HTERT RPE-1 (cell line): ENCODE results near the gene GRAP.
"Not testable (repeated sequence)": the region's sequence is repeated elsewhere in the genome, so short reads cannot be mapped to it uniquely, and the experiment has no call there.

ENCODE experiments used
- in situ Hi-C: fragments of 300-500 bp; cut with MboI; formaldehyde crosslinking; loops from 4 replicates; pipeline ENCODE4 v1.14.3; 2020; ENCODE audit warnings: low sequenced_read_pairs

The GRAP gene

DNA sequence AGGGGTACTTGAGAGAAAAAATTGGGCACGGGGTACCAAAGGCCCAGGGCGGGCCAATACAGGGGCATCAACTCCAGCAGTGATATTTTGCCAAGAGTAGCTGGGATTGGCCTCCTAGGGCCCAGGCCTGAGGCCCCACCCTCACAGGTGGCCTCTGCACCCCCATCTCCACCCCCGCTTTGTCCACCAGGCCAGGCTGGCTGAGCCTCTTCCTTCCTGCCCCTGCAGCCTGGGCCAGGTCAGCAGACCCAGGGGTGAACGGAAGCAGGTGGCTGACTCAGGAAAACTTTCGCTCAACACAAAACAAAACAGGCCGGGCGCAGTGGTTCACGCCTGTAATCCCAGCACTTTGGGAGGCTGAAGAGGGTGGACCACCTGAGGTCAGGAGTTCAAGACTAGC, 3.7 kb downstream of the GRAP start:
- in situ Hi-C loops = not testable (repeated sequence)

DNA sequence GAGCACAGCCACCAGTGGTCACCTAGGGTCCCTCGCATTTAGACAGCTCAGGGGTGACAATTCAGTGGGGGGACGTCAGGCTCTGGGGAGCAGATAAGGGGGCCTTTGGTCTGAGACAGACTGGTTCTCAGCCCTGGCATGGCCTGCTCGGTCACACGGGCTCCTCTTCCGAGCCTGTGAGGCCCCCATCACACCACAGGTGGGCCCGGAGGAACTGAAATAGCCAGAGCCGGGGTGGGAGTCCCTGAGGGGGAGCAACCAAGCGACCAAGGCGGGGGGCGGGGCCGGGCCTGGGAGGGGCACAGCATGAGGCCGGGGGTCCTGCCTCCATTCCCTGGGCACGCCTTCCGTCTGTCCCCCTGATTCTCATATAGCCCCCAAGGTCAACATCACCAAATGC, 4.4 kb downstream of the GRAP start:
- in situ Hi-C loops = not testable (repeated sequence)

DNA sequence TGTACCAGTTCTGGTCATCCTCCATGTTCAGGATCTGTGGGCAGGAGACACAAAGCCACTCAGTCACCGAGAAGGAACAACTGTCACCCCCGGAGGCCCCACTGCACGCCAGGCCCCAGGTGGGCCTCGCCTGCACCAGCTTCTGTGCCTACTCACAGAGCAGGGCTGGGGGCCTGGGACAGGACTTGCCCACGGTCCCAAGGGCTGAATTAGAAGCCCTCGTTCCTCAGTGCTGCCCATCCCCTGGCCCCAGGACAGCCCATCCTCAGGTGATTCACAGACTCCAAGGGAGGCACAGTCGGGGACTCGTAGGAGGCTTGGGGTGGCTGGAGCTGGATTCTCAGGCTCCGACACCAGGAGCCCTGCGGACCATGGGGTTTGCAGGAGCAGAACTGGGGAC, 4.9 kb downstream of the GRAP start:
- in situ Hi-C loops = not testable (repeated sequence)

DNA sequence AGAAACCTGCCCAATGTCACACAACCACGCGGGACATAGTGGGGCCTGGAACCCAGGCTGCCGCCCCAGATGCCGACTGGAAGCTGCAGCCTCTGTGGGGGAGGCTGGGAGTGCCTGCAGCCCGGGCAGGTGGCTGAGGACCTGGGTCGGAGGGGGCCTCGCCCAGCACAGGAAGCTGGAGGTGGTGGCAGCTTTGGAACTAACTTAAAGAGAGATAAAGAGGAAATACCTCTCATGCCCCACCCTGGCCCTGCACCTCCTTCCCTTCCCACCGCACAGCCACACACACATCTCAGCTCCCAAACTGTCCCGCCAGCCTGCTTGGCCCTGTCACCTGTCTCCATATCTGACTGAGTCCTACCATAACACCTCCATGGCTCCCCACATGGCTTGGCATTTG, 6.4 kb downstream of the GRAP start:
- in situ Hi-C loops = not testable (repeated sequence)

DNA sequence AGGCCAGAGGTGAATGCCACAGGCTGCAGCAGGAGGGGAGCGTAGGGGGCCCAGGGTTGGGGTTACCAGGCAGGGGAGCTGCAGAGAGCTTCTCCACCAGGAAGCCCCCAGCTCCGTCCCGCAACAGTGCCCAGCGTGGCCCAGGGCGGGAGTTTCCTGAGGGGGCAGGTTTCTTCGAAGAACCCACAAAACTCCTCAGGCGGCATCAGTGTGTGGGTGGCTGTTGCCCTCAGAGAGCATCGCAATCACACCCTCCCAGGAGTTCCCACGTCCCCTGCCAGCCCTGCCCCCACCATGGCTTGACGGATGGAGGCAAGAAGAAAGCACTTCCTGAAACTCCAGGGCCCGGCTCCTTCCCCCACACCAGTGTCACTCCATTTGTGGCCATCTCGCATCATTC, 8.0 kb downstream of the GRAP start:
- in situ Hi-C loops = not testable (repeated sequence)

DNA sequence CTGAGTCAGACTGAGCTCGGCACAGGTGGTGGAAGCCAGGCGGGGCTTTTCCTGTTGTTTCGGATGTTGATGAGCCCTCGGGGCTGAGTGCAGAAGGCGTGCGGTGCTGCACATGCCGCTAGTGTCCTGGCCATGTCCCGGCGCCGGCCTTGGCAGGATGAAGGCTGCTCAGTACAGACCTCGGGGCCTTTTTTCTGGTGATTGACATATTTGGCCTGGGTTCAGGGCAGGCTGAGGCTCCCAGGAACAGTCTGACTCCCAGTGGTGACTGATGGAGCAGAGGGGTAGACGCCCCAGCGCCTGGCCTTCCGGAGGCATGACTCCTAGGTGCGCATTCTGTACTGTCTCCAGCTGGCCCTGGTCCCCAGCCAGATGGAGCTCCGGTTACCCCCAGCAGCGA, 8.8 kb downstream of the GRAP start:
- in situ Hi-C loops = not testable (repeated sequence)

DNA sequence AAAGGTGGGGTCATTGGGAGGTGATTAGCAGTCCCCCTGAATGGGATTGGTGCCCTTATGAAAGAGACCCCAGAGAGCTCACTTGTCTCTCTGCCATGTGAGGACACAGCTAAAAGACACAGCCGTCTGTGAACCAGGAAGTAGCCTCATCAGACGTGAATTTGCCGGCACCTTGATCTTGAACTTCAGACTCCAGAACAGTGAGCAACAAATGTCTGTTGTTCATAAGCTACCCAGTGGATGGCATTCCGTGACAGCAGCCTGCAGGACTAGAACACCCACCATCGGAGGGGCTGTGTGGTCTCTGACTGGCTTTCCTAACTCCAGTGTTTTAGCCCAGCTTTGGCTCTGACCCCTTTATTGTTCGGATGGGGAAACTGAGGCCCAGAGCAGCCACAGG, 9.2 kb downstream of the GRAP start:
- in situ Hi-C loops = not testable (repeated sequence)

DNA sequence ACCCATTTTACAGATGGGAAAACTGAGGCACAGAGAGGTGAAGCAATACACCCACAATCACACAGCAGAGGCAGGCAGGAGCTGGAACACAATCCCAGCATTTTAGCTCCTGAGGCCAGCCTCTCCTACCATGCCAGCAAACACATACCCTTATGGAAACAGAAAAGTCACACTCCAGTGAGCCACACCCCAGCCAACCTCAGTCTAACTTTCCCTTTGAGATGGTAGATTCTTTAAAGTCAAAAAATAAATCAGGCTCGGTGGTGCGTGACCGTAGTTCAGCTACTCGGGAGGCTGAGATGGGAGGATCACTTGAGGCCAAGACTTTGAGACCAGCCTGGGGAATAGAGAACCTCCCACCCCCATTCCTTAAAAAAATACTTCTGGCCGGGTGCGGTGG, 10.6 kb downstream of the GRAP start:
- in situ Hi-C loops = not testable (repeated sequence)

DNA sequence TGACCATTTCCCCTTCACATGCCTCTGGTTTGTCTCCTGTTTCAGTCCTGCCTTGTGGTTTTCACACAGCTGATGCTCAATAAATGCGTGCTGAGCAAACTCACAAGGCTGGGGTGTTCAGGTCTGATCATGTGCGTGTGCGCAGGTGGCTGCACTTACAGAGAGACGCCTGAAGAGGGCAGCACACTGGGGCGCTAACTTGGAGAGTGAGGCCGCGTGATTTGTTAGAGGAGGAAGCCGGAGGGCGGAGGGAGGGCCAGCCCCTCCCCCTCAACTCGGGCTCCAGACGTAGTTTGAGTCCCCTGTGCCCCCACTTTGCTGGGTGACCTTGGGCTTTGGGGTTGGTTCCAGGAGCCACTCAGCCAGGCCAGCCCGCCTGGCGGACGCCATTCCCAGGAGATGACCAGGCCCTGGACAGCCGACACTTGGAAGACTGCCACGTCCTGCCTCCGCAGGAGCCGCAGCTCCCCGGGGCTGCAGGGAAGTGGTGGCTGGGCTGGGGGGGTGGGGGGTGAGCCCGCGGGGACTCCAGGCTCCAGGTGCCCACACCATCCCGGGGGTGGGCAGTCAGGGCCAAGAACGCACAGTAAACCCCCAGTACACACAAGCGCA, 14.3 kb downstream of the GRAP start:
- in situ Hi-C loops = not testable (repeated sequence)

DNA sequence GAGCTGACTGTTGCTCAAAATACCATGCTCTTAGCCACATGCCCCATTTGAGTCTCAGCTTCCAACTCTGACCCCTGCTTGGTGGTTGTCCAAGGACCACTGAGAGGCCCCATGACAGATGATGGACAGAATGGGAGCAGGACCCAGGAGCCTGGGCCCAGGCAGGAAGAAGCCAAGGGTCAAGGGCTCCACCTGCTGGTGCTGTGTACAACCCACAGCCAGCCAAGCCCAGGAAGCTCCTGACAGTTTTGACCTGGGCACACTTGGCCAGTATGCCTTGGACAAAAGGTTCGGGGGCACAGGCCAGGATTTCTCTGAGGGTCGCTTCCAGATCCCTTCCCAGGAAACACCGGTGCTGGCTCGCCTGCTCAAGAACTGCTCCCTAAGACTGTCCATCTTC, 15.0 kb downstream of the GRAP start:
- in situ Hi-C loops = not testable (repeated sequence)

DNA sequence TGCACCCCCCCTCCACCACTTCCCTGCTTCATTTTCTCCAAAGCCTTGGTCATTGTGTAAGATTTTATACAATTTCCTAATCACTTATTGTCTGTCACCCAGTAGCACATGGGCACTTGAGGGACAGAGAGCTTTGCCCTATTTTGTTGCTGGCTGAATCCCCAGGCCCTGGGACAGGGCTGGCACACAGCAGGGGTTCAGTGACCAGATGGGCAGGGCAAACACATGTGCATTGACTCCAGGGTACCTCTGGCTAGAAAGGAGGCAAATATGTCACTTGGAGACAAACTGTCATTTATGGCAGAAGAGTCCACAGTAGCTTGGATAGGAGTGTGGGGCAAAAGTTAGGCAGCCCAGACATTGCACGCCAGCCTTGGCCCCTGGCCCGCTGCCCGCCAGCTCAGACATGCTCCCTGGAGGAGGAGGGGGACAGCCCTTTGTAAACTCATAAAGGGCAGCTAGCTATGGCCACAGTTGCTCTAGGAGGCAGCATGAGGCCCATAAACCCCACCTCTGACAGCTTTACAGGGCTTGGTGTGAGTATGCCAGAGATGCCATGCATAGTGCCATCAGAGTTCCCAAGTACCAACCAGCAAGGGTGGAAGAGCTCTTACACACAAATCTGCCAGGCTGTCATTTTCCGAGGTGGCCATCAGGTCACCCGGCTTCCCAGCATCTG, 15.8 kb downstream of the GRAP start:
- in situ Hi-C loops = not testable (repeated sequence)

DNA sequence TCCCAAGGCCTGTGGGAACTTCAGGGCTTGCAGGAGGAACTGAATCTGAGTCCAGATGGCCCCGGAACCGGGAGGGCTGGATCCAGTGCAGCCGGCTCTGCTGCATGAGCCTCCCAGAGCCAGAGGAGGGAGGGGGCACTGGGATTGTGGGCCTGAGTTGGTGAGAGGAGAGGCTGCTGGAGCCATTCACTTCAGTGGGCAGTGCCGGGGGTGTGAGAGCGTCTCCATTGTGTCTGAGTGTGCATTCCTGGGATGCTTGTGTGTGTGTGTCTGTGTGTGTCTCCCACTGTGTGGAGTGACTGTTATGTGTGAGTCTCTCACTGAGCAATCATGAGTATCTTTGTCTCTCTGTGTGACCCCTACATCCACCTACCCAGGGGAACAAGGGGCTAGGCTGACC, 17.0 kb downstream of the GRAP start:
- in situ Hi-C loops = not testable (repeated sequence)

DNA sequence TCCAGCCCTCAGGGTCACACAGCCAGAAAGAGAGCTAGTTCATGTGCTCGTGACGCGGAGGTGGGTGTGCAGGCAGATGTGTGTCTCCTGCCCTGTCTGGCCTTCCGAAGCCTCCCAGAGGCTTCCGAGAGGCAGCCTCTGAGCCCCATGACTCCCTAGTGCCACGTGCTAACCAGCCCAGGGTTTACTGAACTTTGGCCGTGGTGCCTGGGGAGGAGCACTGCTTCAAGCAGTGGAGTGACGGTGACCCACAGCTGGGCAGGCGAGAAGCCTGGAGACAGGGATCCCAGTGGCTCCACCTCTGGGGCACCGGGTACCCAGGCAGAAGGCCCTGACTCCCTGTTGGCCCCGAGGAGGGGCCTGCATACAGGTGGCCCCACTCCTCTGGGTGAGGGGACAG, 18.1 kb downstream of the GRAP start:
- in situ Hi-C loops = not testable (repeated sequence)

DNA sequence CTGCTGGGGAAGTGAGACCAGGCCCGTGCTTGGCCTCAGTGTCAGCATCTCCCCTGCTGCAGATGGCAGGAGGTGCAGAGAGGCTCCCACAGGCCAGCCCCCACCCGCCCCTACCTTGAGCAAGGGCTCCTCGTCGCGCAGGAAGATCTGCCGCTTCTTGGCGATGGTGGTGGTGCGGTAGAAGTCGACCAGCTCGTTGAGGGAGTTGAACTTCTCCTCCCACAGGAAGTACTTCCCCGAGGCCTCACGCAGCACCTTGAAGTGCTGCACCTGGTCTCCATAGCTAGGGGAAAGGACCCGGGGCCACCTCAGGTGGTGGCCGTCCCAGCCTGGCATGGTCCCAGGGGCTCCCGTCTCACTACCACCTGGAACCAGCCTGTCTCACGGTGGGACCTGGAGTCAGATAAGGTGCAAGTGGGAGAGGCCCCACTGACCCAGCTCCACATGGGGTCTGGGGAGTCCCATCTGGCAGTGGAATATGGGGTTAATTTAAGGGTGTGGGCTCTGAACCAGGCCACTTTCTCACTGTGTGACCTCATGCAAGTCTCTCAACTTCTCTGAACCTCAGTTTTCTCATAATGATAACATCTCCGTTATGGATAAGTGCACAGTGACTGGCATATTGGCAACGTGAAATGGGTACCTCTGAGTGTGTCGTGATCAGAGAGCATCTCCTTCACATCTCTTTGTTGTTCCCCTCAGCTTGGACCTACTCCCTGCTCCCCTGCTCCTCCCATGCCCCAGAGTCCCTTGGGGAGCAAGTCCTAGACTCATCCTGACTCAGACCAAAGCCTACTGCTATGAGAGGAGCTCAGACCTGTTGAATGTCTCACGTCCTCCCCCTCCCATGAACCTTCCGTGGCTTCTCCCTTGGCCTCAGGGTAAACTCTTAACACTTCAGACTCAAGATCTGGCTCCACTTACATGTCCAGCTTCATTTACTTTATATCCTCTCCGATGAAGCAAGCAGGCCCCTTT, 22.4 kb downstream of the GRAP start:
- in situ Hi-C loops = no loop called here

DNA sequence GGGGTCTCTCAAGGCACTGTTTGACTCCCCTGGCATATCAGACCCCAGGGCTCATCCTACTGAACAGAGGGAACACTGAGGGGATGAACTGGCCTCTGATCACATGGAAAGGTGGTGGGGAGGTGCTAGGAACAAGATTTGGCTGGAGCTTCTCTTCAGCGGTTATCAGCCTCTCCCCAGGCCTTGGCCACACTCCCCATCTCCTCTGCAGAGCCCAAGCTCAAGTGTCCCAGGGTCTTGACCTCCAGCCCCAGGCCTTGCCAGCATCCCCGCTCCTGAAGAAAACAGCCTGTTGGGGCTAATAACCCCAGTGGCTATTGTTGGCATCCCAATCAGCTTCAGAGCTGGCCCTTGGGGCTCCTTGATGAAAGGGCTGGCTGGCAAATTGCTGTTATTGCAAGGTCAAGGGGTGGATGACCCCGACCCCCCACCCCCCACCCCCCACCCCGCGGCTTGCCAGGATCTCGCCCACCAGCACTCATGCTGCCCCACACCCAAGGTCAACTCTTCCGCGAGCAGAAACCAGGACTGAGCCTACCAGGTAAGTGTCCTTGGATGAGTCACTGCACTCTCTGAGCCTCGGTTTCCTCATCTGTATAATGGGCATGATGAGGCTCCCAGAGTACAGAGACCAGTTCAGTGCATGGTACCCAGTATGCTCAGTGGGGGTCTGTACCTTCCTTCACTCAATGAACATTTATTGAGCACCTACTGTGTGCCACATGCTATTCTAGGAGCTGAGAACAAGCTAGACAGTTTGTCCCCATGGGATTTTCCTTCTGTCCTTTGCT, 23.4 kb downstream of the GRAP start:
- in situ Hi-C loops = no loop called here

DNA sequence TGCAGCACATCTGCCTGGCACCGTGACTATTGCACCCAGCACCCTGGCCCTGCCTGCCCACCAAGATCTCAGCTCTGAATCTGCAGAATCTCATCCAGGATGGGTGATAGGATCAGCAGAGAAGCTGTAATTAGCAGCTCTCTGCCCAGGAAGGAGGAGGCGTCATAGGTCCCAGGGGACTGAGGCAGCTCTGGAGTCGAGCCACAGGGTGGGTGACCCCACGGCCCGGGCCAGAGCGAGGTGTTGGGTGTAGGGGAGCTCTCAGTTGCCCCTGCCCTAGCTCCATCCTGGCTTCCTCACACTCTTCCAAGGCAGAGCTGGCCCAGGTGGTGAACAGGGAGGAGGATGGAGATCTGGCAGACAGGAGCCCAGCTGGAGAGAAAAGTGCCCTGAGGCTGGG, 24.0 kb downstream of the GRAP start:
- in situ Hi-C loops = no loop called here

DNA sequence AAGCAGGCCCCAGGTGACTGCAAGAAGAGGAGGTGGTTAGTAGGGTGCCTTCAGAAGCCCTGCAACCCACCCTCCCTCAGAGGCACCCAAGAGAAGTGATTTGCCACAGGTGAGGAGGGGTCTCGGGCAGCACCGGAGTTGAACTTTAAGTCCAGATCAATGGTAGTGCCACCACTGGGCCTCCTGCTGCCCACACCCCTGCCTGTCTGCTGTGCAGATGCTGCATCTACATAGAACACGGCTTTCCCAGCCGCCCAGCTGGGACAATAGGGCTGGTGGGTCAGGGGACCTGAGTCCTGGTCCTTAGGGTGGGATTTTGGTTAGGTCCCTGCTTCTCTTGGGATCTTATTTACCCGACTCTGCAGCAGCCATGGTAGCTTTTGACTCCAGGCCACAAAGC, 24.6 kb downstream of the GRAP start:
- in situ Hi-C loops = no loop called here

DNA sequence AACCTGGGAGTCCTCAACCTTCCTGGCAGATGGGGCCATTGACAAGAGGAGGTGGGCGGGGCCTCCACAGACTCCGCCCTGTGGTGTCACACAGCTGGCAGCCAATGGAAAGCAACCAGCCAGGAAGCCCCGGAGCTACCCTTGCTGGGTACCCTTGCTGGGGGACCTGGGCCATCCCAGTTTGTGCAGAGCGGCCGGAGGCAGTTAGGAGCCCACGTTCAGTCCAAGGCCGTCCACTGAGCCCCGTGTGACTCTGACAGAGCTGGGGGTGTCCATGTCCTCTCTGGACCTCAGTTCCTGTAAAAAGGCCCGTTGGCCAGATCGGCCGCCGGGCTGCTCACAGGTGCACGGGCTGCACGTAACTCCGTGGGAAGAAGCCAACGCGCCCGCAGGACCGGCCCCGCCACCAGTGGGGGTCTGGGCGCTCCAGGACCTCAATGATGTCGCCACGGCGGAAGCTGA, 25.1 kb downstream of the GRAP start:
- in situ Hi-C loops = no loop called here

DNA sequence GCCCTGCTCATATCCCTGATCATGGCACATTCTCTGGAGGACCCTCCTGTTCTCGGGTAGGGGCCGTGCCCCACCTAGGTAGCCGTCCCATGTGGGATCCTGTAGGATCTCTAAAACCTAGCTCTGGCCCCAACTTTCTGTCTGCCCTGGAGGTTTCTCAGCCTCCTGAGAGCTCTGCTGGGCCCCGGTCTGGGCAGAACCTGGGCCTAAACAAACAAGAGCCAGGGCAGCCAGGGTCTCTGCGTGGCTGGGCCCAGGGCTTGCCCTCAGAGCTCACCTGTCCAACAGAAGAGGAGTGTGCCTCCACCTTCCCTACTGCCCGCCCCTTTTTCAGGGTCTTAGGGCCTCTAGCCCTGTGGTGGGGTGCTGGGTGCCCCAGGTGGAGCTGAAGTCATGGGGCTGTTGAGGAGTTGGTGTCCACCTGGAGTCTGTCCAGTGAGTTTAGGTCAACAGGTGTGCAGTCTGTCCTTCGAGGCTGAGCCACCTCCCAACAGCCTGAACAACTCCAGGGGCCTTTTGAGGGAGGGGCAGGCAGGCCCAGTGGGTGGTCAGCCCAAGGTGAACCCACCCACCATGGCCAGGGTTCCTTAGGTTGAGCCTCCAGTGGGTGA, 25.6 kb downstream of the GRAP start:
- in situ Hi-C loops = not testable (repeated sequence)

DNA sequence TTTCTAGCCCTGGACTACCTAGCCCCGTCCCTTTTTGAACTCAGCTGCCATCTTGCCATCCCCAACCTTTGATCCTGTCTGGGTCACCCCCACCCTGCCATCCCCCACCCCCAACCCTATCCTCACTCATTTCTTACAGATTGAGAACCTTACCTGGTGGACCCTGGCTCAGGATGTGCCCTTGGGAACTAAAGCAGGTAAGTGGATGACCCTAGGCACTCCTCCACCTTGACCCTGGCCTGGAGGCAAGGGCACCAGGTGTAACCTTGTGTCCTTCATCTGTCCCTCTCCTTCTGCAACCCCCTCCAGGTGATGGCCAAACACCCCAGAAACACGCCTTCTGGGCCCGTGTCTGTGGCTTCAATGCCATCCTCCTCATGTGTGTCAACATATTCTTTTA, 26.7 kb downstream of the GRAP start:
- in situ Hi-C loops = no loop called here
